Endodermal cell (in vitro differentiated cells): Measurements from ENCODE around the gene TBC1D9B. TPM values are rescaled to one million over a fixed set of nuclear protein-coding genes. Genes with fewer than 3 reads are reported as not detected.

Source experiments
- DNase-seq: peaks from one replicate; pipeline ENCODE4 v3.0.0-alpha.2; 2017
- H3K27ac ChIP-seq: 2 replicates; pipeline ENCODE4 v1.5.1; 2013; ENCODE audit warnings: mild to moderate bottlenecking, low read depth, low read length, moderate library complexity
- H3K27me3 ChIP-seq: 2 replicates; pipeline ENCODE4 v1.6.1; 2013; ENCODE audit warnings: mild to moderate bottlenecking, low read length, moderate library complexity; ENCODE audit not compliant: insufficient read depth, control insufficient read depth, poor library complexity, severe bottlenecking
- H3K36me3 ChIP-seq: 2 replicates; pipeline ENCODE4 v1.7.0; 2013; ENCODE audit warnings: mild to moderate bottlenecking, low read length, moderate library complexity; ENCODE audit not compliant: control insufficient read depth, insufficient read depth
- H3K4me1 ChIP-seq: one replicate; pipeline ENCODE4 v1.7.0; 2013; ENCODE audit warnings: low read length; ENCODE audit not compliant: control insufficient read depth, insufficient read depth
- H3K4me3 ChIP-seq: 2 replicates; pipeline ENCODE4 v1.5.1; 2013; ENCODE audit warnings: mild to moderate bottlenecking, low read length, moderate library complexity
- H3K9ac ChIP-seq: 2 replicates; pipeline ENCODE4 v1.6.1; 2013; ENCODE audit warnings: mild to moderate bottlenecking, low read length, moderate library complexity; ENCODE audit not compliant: poor library complexity, severe bottlenecking; ENCODE audit errors: extremely low read depth
- H3K9me3 ChIP-seq: 2 replicates; pipeline ENCODE4 v1.6.1; 2013; ENCODE audit warnings: mild to moderate bottlenecking, low read length, moderate library complexity; ENCODE audit not compliant: control insufficient read depth
- H3K27ac Mint-ChIP-seq: 2 replicates; pipeline ENCODE4 v1.8.0; 2020; ENCODE audit warnings: mixed read lengths
- H3K27me3 Mint-ChIP-seq: 2 replicates; pipeline ENCODE4 v1.8.0; 2021; ENCODE audit warnings: mild to moderate bottlenecking, mixed read lengths; ENCODE audit not compliant: insufficient read depth
- H3K36me3 Mint-ChIP-seq: 2 replicates; pipeline ENCODE4 v1.8.0; 2020; ENCODE audit warnings: low read depth, mixed read lengths
- H3K4me1 Mint-ChIP-seq: 2 replicates; pipeline ENCODE4 v1.8.0; 2020; ENCODE audit warnings: mixed read lengths
- H3K4me3 Mint-ChIP-seq: 2 replicates; pipeline ENCODE4 v1.8.0; 2020; ENCODE audit warnings: mild to moderate bottlenecking, moderate library complexity, mixed read lengths
- H3K9me3 Mint-ChIP-seq: 2 replicates; pipeline ENCODE4 v1.8.0; 2020; ENCODE audit warnings: mild to moderate bottlenecking, mixed read lengths
- WGBS, 2 experiments: methylation state at CpG; one replicate each; pipeline versions ENCODE4 v1.1.5 to v1.1.7; 2013; ENCODE audit warnings: missing lambda C conversion rate in 2 of 2, mixed read lengths in 1 of 2; ENCODE audit not compliant: insufficient coverage in 1 of 2, insufficient read length in 1 of 2; 5-methylcytosine and 5-hydroxymethylcytosine counted together
- total RNA-seq, 2 donors: library from RNA; stranded (reverse); fragmentation: NEBNext Ultra II Directional in 1 of 2; extraction: Animal tissue kit (Norgen Biotek cat#: 25700) in 1 of 2; gene quantifications; 2 replicates in 1 of 2; 3 replicates in 1 of 2; pipeline ENCODE4 v1.2.1, GENCODE V29; 2021
- TF ChIP-seq, protein P1 (sequence below): fragments of 200-600 bp; sonication (generic); conservative IDR thresholded peaks from 2 replicates; pipeline ENCODE4 v1.5.0; 2021; ENCODE audit warnings: antibody characterized with exemption, mild to moderate bottlenecking

The TBC1D9B gene
- total RNA-seq, 2 donors from 2014 or later: 118 to 127 TPM

DNA sequence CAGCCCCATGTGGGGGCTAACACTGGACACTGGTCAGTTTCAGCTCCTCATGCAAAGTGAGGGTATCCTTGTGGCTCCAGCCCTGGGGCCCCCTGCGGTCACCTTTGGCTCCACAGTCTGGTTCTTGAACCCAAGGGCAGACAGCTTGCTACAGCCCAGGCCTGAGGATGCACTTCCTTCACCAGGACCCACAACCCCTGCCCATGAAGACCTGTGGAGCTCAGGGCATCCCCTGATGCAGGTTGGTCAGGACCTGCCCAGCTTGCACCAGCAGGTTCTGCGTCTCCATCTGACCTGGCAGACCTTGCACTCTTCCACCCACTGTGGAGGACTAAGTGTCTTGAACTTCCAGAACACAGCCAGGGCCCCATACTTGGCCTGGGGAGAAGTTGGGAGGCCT lies 45.4 kb downstream of the TBC1D9B start:
- Histone ChIP-seq H3K4me1 (no peaks in the 10 kb centered on the region), H3K9me3 (peaks cover 9% of the 10 kb centered on the region), H3K4me3 (no peak overlapping the region), H3K36me3 (peaks cover 41% of the 10 kb centered on the region), H3K9ac (no peak overlapping the region), H3K27me3 (no peaks in the 10 kb centered on the region), H3K27ac (no peak overlapping the region)
- WGBS, 2 experiments: 90 to 100% methylated on average over 1 to 2 of the region's 2 CpGs
- Mint-ChIP-seq H3K4me3 (no peak overlapping the region), H3K27ac (no peak overlapping the region), H3K4me1 (peaks cover 8% of the 10 kb centered on the region), H3K27me3 (no peaks in the 10 kb centered on the region), H3K36me3 (peaks cover 41% of the 10 kb centered on the region), H3K9me3 (peaks cover 4% of the 10 kb centered on the region)
- no peak for DNase-seq
- TF ChIP-seq, protein P1, sequence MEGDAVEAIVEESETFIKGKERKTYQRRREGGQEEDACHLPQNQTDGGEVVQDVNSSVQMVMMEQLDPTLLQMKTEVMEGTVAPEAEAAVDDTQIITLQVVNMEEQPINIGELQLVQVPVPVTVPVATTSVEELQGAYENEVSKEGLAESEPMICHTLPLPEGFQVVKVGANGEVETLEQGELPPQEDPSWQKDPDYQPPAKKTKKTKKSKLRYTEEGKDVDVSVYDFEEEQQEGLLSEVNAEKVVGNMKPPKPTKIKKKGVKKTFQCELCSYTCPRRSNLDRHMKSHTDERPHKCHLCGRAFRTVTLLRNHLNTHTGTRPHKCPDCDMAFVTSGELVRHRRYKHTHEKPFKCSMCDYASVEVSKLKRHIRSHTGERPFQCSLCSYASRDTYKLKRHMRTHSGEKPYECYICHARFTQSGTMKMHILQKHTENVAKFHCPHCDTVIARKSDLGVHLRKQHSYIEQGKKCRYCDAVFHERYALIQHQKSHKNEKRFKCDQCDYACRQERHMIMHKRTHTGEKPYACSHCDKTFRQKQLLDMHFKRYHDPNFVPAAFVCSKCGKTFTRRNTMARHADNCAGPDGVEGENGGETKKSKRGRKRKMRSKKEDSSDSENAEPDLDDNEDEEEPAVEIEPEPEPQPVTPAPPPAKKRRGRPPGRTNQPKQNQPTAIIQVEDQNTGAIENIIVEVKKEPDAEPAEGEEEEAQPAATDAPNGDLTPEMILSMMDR: no peak

DNA sequence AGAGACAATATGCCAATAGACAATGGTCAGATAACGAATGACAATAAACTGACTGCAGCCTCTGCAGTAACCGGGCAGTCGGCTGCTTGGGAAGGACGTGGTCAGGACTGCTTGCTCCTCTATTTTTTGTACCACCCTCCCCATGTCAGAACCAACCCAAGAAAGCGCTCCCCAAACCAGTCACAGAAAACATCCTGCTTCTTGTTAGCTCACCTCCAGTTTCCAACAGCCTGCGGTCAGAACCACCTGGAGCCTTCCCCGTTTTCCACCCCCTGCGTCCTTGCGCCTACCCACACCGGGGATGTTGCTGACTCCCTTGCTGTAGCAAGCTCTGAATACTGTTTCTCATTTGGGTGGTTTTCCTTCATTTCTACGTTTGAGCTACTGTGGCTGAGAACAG lies 47.4 kb downstream of the TBC1D9B start:
- peaks cover 4% of the 10 kb centered on the region for H3K9me3 Mint-ChIP-seq
- no peak overlapping the region for H3K27ac Mint-ChIP-seq
- Histone ChIP-seq H3K4me1 (no peaks in the 10 kb centered on the region), H3K9me3 (peaks cover 9% of the 10 kb centered on the region), H3K4me3 (peak overlapping the region; percentile 17), H3K9ac (no peak overlapping the region), H3K27ac (no peak overlapping the region), H3K36me3 (peaks cover 27% of the 10 kb centered on the region), H3K27me3 (no peaks in the 10 kb centered on the region)
- peaks cover 7% of the 10 kb centered on the region for H3K4me1 Mint-ChIP-seq
- H3K4me3 Mint-ChIP-seq: peak overlapping the region; percentile 83
- WGBS, 2 experiments: 80 to 84% methylated on average over 10 to 11 of the region's 11 CpGs
- DNase-seq: no peak
- peaks cover 37% of the 10 kb centered on the region for H3K36me3 Mint-ChIP-seq
- H3K27me3 Mint-ChIP-seq: no peaks in the 10 kb centered on the region
- TF ChIP-seq, protein P1: no peak

DNA sequence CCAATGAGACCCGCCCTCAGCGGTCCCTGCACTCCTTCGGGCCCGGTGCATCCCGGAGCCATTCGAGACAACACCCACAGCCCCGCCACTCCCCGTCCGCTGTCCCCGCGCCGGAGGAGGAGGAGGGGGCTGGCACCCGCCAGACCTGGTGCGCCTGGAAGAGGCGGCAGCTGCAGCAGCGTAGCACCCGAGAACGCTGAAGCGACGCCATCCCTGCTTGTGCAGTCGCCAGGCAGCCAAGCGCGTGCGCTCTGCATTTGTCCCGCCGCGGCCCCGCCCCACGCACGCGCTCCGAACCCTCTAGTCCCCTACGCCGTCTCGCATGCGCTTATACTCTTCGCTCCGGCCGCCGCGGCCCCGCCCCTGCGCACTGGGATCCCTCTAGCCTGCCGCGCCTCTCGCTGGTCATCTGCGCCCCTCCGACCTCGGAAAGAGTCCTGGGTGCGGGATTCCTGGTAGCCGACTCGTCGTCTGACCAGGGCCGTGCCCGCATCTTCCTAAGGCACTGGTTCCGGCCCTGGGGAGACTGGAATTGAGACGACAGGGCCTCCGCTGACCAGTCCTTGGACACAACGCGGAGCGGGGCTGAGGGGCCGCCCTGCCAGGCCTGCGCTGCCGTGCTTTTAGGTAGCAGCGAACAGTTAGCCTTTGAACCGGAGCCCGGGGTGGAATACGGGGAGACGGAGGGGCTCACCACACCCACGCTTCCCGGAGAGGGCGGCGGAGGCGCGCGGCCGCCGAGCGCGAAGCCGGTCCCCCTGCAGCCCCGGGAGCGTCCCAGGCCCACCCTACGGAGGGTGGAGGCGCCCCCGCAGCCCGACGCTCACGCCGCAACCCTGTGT lies 48.9 kb downstream of the TBC1D9B start, which contains the start of gene MRNIP:
Gene MRNIP, minus strand, starts transcription at position 232 of the 842 bp plus-strand sequence. Its CDS starts 21 bp downstream, at position 211.
- TF ChIP-seq, protein P1: no peak
- 0 to 2% methylated on average over 56 to 90 of the region's 90 CpGs for WGBS, 2 experiments
- Mint-ChIP-seq H3K36me3 (peaks cover 29% of the 10 kb centered on the region), H3K4me1 (peaks cover 7% of the 10 kb centered on the region), H3K27ac (peak within 1 kb of the TSS; percentile 93), H3K4me3 (peak within 1 kb of the TSS; percentile 83), H3K9me3 (peaks cover 4% of the 10 kb centered on the region), H3K27me3 (no peaks in the 10 kb centered on the region)
- Histone ChIP-seq H3K9me3 (peaks cover 9% of the 10 kb centered on the region), H3K4me1 (no peaks in the 10 kb centered on the region), H3K36me3 (peaks cover 14% of the 10 kb centered on the region), H3K4me3 (peak within 1 kb of the TSS; percentile 93), H3K27me3 (no peaks in the 10 kb centered on the region), H3K9ac (peak within 1 kb of the TSS; percentile 69), H3K27ac (peak within 1 kb of the TSS; percentile 66)
- DNase-seq: peak; percentile 97
